HG03196 (cell line): Measurements from ENCODE around the gene UCN3.

Source experiments
- ATAC-seq: cut with Tn5 transposase; IDR thresholded peaks from one replicate; pipeline ENCODE4 v1.9.1; 2021; ENCODE audit not compliant: unreplicated experiment

UCN3 gene

GRCh38 chr10:5364890-5365338 lies at the start of gene UCN3:
Gene UCN3, plus strand, starts transcription at chr10:5364966. Its CDS starts 8,755 bp downstream, at chr10:5373721.
- no peak for ATAC-seq

GRCh38 chr10:5317547-5318107 lies 47.1 kb upstream of the UCN3 start:
- ATAC-seq, result peak; percentile 56

GRCh38 chr10:5318148-5318547 lies 46.6 kb upstream of the UCN3 start:
- no peak for ATAC-seq

GRCh38 chr10:5319863-5320262 lies 44.9 kb upstream of the UCN3 start:
- ATAC-seq, result no peak

- ATAC-seq, result no peak
Observed at GRCh38 chr10:5321273-5321672, 43.5 kb upstream of the UCN3 start.

- no peak for ATAC-seq
Observed at GRCh38 chr10:5323446-5323845, 41.3 kb upstream of the UCN3 start.

GRCh38 chr10:5325076-5325475 lies 39.7 kb upstream of the UCN3 start:
- no peak for ATAC-seq

GRCh38 chr10:5334196-5334880 lies 30.4 kb upstream of the UCN3 start:
- no peak for ATAC-seq

- no peak for ATAC-seq
Observed at GRCh38 chr10:5338010-5338409, 26.8 kb upstream of the UCN3 start.

- no peak for ATAC-seq
Observed at GRCh38 chr10:5343092-5343491, 21.7 kb upstream of the UCN3 start.

GRCh38 chr10:5343561-5343960 lies 21.2 kb upstream of the UCN3 start:
- no peak for ATAC-seq

- ATAC-seq, result no peak
Observed at GRCh38 chr10:5343979-5344378, 20.8 kb upstream of the UCN3 start.

GRCh38 chr10:5344746-5345145 lies 20.0 kb upstream of the UCN3 start:
- no peak for ATAC-seq

- no peak for ATAC-seq
Observed at GRCh38 chr10:5346881-5347280, 17.9 kb upstream of the UCN3 start.

GRCh38 chr10:5349362-5349761 lies 15.4 kb upstream of the UCN3 start:
- ATAC-seq, result no peak

GRCh38 chr10:5354068-5354467 lies 10.7 kb upstream of the UCN3 start:
- no peak for ATAC-seq

- no peak for ATAC-seq
Observed at GRCh38 chr10:5355594-5356301, 9.0 kb upstream of the UCN3 start.

GRCh38 chr10:5356302-5356763 lies 8.4 kb upstream of the UCN3 start:
- ATAC-seq, result no peak

- ATAC-seq, result no peak
Observed at GRCh38 chr10:5360318-5360915, 4.3 kb upstream of the UCN3 start.

- no peak for ATAC-seq
Observed at GRCh38 chr10:5361966-5362365, 2.8 kb upstream of the UCN3 start.

- ATAC-seq, result no peak
Observed at GRCh38 chr10:5362873-5363272, 1.9 kb upstream of the UCN3 start.

- no peak for ATAC-seq
Observed at GRCh38 chr10:5364374-5364773, 392 bp upstream of the UCN3 start.
